Glutamatergic neuron (in vitro differentiated cells): Measurements from ENCODE around the gene LRP1B. TPM values are rescaled to one million over a fixed set of nuclear protein-coding genes. Genes with fewer than 3 reads are reported as not detected.
A peak's percentile ranks its signal among the peaks of the same experiment; 100 is the strongest.

Experiments
- DNase-seq: peaks from one replicate; pipeline ENCODE4 v3.0.0; 2022
- H3K27ac Mint-ChIP-seq: one replicate; pipeline ENCODE4 v1.8.0; 2020; ENCODE audit warnings: mild to moderate bottlenecking, mixed read lengths, inconsistent platforms; ENCODE audit not compliant: unreplicated experiment
- H3K27me3 Mint-ChIP-seq: one replicate; pipeline ENCODE4 v1.8.0; 2020; ENCODE audit warnings: mild to moderate bottlenecking, moderate library complexity, mixed read lengths, inconsistent platforms; ENCODE audit not compliant: unreplicated experiment
- H3K36me3 Mint-ChIP-seq: one replicate; pipeline ENCODE4 v1.8.0; 2020; ENCODE audit warnings: mild to moderate bottlenecking, mixed read lengths, inconsistent platforms; ENCODE audit not compliant: unreplicated experiment
- H3K4me1 Mint-ChIP-seq: one replicate; pipeline ENCODE4 v1.8.0; 2020; ENCODE audit warnings: mild to moderate bottlenecking, low read depth, mixed read lengths, inconsistent platforms; ENCODE audit not compliant: unreplicated experiment
- H3K4me3 Mint-ChIP-seq: one replicate; pipeline ENCODE4 v1.8.0; 2020; ENCODE audit warnings: mild to moderate bottlenecking, mixed read lengths, inconsistent platforms; ENCODE audit not compliant: unreplicated experiment
- H3K9me3 Mint-ChIP-seq: one replicate; pipeline ENCODE4 v1.8.0; 2020; ENCODE audit warnings: mild to moderate bottlenecking, moderate library complexity, mixed read lengths, inconsistent platforms; ENCODE audit not compliant: unreplicated experiment
- CTCF ChIP-seq: fragments of 200-600 bp; sonication (generic); IDR thresholded peaks from one replicate; pipeline ENCODE4 v1.5.0; 2021; ENCODE audit not compliant: partially characterized antibody, unreplicated experiment
- total RNA-seq: library from RNA; stranded (reverse); fragmentation: NEBNext Ultra II Directional; extraction: Animal tissue kit (Norgen Biotek cat#: 25700); gene quantifications from one replicate; pipeline ENCODE4 v1.2.1, GENCODE V29; 2021; ENCODE audit not compliant: unreplicated experiment

The LRP1B gene
- total RNA-seq, 1 donor from 2014 or later = 28.7 TPM

DNA sequence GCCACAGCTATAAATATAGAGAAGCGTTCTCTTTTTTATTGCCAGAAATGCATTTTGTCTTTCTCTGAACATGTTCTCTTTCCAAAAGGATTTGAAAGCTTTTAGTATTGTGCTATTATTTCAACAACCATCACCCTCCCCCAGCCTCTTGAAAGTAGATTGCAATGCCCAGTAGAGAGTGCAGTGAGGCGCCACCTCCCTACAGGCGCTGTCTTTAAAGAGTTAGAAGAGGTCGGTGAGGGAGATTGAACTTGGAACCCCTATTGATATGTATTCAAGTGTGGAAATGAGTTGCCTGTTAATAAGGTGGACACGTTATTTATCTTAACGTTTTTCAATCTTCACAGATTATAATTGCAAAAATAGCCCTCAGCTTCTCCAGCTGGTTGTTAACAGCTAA, 360.3 kb downstream of the LRP1B start:
- Mint-ChIP-seq H3K9me3 (peaks cover 7% of the 10 kb centered on the region), H3K4me1 (peaks cover 36% of the 10 kb centered on the region), H3K36me3 (no peaks in the 10 kb centered on the region), H3K27ac (no peak overlapping the region), H3K27me3 (peaks cover 7% of the 10 kb centered on the region), H3K4me3 (no peak overlapping the region)
- TF ChIP-seq CTCF = no peak
- DNase-seq = no peak

GRCh38 chr2:141767691-141768090, 363.1 kb downstream of the LRP1B start:
- H3K36me3 Mint-ChIP-seq = no peaks in the 10 kb centered on the region
- H3K27ac Mint-ChIP-seq = peak overlapping the region; percentile 93
- peaks cover 7% of the 10 kb centered on the region for H3K9me3 Mint-ChIP-seq
- peaks cover 7% of the 10 kb centered on the region for H3K27me3 Mint-ChIP-seq
- TF ChIP-seq CTCF = no peak
- H3K4me3 Mint-ChIP-seq = no peak overlapping the region
- H3K4me1 Mint-ChIP-seq = peaks cover 34% of the 10 kb centered on the region
- DNase-seq = no peak

- Mint-ChIP-seq H3K4me1 (peaks cover 35% of the 10 kb centered on the region), H3K27me3 (peaks cover 7% of the 10 kb centered on the region), H3K36me3 (no peaks in the 10 kb centered on the region), H3K4me3 (no peak overlapping the region), H3K9me3 (peaks cover 7% of the 10 kb centered on the region), H3K27ac (peak overlapping the region; percentile 93)
- DNase-seq = no peak
- TF ChIP-seq CTCF = no peak
Observed at GRCh38 chr2:141767051-141767450, 363.8 kb downstream of the LRP1B start.

GRCh38 chr2:141766225-141766624, 364.6 kb downstream of the LRP1B start:
- Mint-ChIP-seq H3K27ac (peak overlapping the region; percentile 93), H3K36me3 (no peaks in the 10 kb centered on the region), H3K27me3 (peaks cover 7% of the 10 kb centered on the region), H3K4me3 (no peak overlapping the region), H3K9me3 (peaks cover 7% of the 10 kb centered on the region), H3K4me1 (peaks cover 35% of the 10 kb centered on the region)
- no peak for TF ChIP-seq CTCF
- peak; percentile 25 for DNase-seq

DNA sequence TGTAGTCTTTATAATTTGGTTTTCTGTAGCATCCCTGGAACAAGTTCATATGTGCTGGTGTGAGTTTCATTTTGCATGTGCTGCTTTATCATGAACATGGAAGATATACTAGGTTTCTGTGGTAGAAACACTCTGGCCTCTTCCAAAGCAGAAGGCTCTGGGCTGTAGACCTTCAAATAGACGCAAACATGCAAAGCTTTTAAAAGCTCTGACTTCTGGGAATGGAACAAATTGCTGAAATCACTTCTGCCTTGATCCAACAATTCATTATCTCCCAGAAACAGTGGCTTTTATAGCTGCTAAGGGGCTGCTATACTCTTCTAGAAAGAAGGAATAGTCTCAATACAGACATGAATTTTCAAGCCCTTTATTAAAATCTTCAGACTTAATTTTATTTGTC, 382.2 kb downstream of the LRP1B start:
- H3K4me1 Mint-ChIP-seq = peaks cover 8% of the 10 kb centered on the region
- H3K27ac Mint-ChIP-seq = no peak overlapping the region
- H3K9me3 Mint-ChIP-seq = no peaks in the 10 kb centered on the region
- no peaks in the 10 kb centered on the region for H3K27me3 Mint-ChIP-seq
- peaks cover 5% of the 10 kb centered on the region for H3K36me3 Mint-ChIP-seq
- TF ChIP-seq CTCF = no peak
- no peak overlapping the region for H3K4me3 Mint-ChIP-seq
- no peak for DNase-seq
